Activated naive CD8-positive, alpha-beta T cell (primary cell): Measurements from ENCODE around the gene PHLPP1.

Source experiments
- H3K27ac Mint-ChIP-seq: one replicate; pipeline ENCODE4 v1.8.0; 2021; ENCODE audit warnings: mixed read lengths
- H3K27me3 Mint-ChIP-seq: one replicate; pipeline ENCODE4 v1.8.0; 2021; ENCODE audit warnings: mixed read lengths
- H3K36me3 Mint-ChIP-seq: one replicate; pipeline ENCODE4 v1.8.0; 2021; ENCODE audit warnings: mixed read lengths
- H3K4me1 Mint-ChIP-seq: one replicate; pipeline ENCODE4 v1.8.0; 2021; ENCODE audit warnings: low read depth, mixed read lengths
- H3K4me3 Mint-ChIP-seq: one replicate; pipeline ENCODE4 v1.8.0; 2021; ENCODE audit warnings: mild to moderate bottlenecking, mixed read lengths
- H3K9me3 Mint-ChIP-seq: one replicate; pipeline ENCODE4 v1.8.0; 2021; ENCODE audit warnings: low read depth, mixed read lengths

PHLPP1 gene

DNA sequence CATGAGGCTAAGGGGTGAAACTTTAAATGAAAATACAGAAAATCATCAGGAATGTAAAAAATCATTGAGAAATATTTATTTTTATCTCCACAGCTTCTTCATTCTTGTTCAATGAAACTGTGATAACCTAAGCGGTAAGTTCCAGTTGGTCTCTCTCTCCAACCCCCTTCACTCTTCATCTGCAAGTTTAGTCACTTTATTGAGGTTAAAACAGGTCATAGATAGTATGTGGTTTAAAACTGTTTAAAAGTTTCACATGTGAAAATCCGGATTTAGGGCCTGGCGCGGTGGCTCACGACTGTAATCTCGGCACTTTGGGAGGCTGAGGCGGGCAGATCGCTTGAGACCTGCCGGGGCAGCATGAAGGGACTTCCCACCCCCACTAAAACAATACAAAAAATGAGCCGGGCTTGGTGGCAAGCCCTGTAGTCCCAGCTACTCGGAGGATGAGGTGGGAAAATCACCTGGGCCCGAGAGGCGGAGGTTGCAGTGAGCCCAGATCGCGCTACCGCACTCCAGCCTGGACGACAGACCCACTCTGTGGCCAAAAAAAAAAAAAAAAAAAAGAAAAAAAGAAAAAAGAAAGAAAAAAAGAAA lies 1.6 kb upstream of the PHLPP1 start:
- Mint-ChIP-seq H3K36me3 (no peaks in the 10 kb centered on the region), H3K27me3 (no peaks in the 10 kb centered on the region), H3K27ac (no peak overlapping the region), H3K4me1 (peaks cover 24% of the 10 kb centered on the region), H3K9me3 (no peaks in the 10 kb centered on the region), H3K4me3 (peak overlapping the region; percentile 89)

DNA sequence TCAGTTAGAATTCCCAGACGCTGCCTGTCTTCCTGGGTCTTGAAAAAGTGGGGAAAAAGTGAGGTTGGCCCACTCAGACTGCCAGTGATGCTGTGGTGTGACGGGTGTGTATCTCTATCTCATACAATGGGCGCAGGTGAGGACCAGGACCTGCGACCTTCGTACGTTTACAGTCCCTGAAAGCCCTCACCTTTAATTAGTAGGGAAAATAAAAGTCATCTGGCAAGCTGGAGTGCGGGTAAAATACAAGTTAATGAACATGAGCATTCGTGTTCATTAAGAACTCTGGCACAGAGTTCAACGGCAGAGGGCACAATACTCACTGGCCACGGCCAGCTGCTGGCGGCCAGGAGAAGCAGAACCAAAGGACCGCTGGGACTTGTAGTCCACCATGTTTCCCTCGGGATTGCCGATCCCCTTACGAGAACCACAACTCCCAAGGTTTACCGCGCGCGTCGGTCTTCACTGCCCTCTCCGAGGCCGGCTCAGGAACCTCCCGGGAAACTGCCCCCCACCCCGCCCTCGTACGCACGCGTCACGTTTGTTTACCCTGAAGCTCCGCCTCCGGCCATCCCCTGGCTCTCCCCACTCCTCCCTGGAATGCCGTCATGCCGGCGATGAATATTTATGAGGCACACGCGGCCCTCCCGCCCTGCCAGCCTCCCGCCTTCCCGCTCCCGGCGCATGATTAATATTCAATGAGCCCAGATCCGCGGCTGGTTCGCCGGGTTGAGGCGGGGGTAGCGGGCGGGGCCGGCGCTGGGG lies 488 bp upstream of the PHLPP1 start:
- H3K27ac Mint-ChIP-seq: peak overlapping the region; percentile 76
- peaks cover 33% of the 10 kb centered on the region for H3K4me1 Mint-ChIP-seq
- H3K9me3 Mint-ChIP-seq: no peaks in the 10 kb centered on the region
- no peaks in the 10 kb centered on the region for H3K36me3 Mint-ChIP-seq
- peak overlapping the region; percentile 89 for H3K4me3 Mint-ChIP-seq
- no peaks in the 10 kb centered on the region for H3K27me3 Mint-ChIP-seq

DNA sequence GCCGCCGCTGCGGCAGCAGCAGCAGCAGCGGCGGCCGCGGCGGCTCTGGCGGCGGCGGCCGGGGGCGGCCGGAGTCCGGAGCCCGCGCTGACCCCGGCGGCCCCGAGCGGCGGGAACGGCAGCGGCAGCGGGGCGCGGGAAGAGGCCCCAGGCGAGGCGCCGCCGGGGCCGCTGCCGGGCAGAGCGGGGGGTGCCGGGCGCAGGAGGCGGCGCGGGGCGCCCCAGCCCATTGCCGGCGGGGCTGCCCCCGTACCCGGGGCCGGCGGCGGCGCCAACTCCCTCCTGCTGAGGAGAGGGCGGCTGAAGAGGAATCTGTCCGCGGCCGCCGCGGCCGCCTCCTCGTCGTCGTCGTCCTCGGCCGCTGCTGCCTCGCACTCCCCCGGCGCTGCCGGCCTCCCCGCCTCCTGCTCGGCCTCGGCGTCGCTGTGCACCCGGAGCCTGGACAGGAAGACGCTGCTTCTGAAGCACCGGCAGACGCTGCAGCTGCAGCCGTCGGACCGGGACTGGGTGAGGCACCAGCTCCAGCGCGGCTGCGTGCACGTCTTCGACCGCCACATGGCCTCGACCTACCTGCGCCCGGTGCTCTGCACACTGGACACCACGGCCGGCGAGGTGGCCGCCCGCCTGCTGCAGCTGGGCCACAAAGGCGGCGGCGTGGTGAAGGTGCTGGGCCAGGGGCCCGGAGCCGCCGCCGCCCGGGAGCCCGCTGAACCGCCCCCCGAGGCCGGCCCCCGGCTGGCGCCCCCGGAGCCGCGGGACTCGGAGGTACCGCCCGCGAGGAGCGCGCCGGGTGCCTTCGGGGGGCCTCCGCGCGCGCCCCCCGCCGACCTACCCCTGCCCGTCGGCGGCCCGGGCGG lies 646 bp downstream of the PHLPP1 start:
- no peaks in the 10 kb centered on the region for H3K27me3 Mint-ChIP-seq
- H3K27ac Mint-ChIP-seq: no peak overlapping the region
- H3K36me3 Mint-ChIP-seq: no peaks in the 10 kb centered on the region
- no peaks in the 10 kb centered on the region for H3K9me3 Mint-ChIP-seq
- H3K4me3 Mint-ChIP-seq: peak overlapping the region; percentile 65
- H3K4me1 Mint-ChIP-seq: peaks cover 42% of the 10 kb centered on the region

DNA sequence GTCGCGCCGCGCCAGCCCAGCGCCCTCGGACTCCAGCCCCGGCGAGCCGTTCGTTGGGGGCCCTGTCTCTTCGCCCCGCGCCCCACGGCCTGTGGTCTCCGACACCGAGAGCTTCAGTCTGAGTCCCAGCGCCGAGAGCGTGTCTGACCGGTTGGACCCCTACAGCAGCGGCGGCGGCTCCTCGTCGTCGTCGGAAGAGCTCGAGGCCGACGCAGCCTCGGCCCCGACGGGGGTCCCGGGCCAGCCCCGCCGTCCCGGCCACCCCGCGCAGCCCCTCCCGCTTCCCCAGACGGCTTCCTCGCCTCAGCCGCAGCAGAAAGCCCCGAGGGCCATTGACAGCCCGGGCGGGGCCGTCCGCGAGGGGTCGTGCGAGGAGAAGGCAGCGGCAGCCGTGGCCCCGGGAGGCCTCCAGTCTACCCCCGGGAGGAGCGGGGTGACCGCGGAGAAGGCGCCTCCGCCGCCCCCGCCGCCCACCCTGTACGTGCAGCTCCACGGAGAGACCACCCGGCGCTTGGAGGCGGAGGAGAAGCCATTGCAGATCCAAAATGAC lies 1.4 kb downstream of the PHLPP1 start:
- Mint-ChIP-seq H3K9me3 (no peaks in the 10 kb centered on the region), H3K4me1 (peaks cover 46% of the 10 kb centered on the region), H3K4me3 (peak overlapping the region; percentile 87), H3K27me3 (no peaks in the 10 kb centered on the region), H3K36me3 (no peaks in the 10 kb centered on the region), H3K27ac (no peak overlapping the region)

DNA sequence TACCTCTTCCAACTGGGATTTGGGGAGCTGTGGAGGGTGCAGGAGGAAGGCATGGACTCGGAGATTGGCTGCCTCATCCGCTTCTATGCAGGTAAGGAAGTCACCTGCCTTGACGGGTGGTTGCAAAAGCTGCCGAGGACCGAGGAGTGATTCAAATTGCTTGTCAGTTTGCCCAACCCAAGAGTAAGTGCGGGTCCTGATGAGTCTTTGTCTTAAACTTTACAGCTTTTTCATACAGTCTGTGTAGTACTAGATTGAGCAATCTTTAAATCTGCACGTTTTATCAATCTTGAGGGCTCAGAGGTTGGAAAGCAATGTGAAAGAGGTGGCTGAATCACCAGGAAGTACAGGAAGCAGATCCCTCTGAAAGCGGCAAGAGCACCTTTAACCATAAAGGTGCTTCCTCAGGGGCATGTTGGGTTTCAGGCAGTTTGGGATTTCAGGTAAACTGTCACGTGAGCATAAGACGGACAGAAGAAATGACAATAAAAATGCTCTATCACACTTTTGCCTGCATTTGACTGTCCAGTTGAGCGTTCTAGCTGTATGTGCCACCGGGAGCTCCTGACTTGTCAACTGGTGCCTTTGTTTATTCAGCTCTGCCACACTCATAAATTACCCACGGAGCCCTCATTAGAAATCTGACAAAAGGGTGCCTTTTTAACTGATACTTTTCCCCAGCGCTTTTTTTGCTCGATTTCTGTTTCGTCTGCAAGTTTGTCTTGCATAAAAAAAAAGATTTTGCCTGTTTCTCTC lies 2.0 kb downstream of the PHLPP1 start:
- no peaks in the 10 kb centered on the region for H3K36me3 Mint-ChIP-seq
- no peaks in the 10 kb centered on the region for H3K27me3 Mint-ChIP-seq
- H3K4me1 Mint-ChIP-seq: peaks cover 46% of the 10 kb centered on the region
- no peaks in the 10 kb centered on the region for H3K9me3 Mint-ChIP-seq
- H3K4me3 Mint-ChIP-seq: peak overlapping the region; percentile 87
- peak overlapping the region; percentile 83 for H3K27ac Mint-ChIP-seq

DNA sequence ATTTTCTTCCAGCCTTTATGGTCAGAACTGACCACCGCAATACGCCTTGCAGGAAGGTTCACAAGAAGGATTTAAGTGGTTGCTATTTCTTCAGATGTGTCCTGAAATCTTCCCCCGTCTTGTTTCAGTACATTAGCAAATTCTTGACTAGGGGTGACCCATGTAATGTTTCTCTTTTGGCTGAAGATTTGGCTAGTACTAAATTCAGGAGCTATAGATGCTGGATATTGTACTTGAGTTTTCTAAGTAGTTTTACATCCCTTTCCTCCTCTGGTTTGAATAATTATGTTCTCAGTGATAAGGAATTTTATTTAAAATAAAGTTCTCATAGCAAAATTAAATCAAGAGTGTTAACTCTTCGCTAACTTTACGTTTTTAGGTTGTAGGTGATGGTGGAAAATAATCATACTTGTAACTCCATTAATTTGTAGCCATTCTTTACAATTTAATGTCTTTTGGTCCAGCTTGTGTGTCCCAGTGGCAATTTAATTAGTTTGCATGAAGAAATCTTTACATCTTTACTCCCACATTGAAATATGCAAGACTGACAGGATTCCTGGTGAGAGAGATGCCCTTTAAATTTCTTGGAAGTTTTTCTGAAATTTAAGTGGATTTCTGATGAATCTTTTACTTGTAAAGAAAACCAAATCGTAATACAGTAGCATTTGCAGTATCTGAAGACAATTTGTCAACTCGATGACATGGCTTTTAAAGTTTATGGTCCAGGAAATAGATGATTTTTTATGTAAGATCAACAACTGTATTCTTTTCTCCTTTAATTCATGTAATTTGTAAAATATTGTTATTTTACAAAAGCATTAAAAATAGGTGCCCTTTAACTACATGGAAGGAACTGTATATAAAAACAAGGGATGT lies 2.8 kb downstream of the PHLPP1 start:
- peak overlapping the region; percentile 87 for H3K4me3 Mint-ChIP-seq
- H3K36me3 Mint-ChIP-seq: no peaks in the 10 kb centered on the region
- no peaks in the 10 kb centered on the region for H3K27me3 Mint-ChIP-seq
- H3K4me1 Mint-ChIP-seq: peaks cover 46% of the 10 kb centered on the region
- no peaks in the 10 kb centered on the region for H3K9me3 Mint-ChIP-seq
- H3K27ac Mint-ChIP-seq: peak overlapping the region; percentile 83

DNA sequence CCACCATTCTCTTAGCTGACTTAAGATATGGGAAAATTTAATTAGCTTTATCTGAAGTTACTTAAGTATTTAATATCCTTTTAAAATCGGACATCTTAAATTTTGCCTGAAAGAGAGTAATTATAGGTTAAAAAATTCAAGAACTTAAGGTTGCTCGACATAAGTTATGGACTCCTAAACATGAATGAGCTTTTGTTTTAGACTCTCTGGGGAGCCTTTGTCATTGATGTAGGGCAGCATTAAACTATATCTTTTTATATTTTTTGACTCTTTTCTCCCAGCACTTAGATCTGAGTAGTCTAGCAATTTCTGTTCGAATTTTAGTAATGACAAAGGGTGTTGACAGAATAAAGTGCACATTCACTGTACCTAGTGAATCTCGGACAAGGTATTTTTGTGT lies 4.7 kb downstream of the PHLPP1 start:
- H3K36me3 Mint-ChIP-seq: no peaks in the 10 kb centered on the region
- no peak overlapping the region for H3K4me3 Mint-ChIP-seq
- H3K27me3 Mint-ChIP-seq: no peaks in the 10 kb centered on the region
- H3K9me3 Mint-ChIP-seq: no peaks in the 10 kb centered on the region
- H3K4me1 Mint-ChIP-seq: peaks cover 39% of the 10 kb centered on the region
- no peak overlapping the region for H3K27ac Mint-ChIP-seq

DNA sequence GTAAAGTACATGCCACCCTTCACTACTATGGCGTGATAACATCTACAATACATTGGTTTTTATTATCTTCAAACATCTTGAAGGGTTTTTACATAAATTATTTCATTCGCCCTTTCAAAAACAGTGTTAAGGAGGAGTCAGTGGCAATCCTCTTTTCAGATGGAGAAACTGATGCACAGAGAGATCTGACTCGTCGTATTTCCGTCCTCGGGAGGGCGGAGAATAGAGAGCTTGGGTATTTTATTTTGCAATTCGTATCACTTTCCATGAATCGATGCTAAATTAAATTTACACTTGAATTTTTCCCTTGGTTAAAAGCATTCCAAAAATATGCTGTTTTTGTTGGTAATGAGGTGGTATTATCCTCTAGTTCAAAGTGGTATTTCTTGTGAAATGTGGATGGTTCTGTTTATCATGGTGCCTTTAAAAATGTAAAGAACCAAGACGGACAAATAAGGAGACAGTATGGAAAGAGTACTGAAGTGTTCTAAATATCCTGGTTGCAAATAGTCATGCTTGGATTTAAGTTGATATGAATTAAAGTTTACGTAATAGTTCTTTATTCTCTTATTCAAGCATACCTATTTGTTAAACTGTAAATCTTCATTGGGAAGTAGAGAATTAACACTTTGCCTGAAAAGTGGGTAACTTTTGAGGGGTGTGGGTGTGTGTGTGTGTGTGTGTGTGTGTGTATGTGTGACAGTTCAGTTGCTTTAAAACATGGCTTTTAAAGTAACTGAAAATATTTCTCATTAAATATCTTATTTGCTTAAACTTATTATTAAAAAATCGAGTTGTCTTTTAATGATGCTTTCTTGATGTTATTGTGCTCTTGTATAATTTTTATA lies 5.6 kb downstream of the PHLPP1 start:
- H3K9me3 Mint-ChIP-seq: no peaks in the 10 kb centered on the region
- H3K27ac Mint-ChIP-seq: no peak overlapping the region
- H3K4me1 Mint-ChIP-seq: peaks cover 39% of the 10 kb centered on the region
- H3K27me3 Mint-ChIP-seq: no peaks in the 10 kb centered on the region
- H3K4me3 Mint-ChIP-seq: no peak overlapping the region
- no peaks in the 10 kb centered on the region for H3K36me3 Mint-ChIP-seq

DNA sequence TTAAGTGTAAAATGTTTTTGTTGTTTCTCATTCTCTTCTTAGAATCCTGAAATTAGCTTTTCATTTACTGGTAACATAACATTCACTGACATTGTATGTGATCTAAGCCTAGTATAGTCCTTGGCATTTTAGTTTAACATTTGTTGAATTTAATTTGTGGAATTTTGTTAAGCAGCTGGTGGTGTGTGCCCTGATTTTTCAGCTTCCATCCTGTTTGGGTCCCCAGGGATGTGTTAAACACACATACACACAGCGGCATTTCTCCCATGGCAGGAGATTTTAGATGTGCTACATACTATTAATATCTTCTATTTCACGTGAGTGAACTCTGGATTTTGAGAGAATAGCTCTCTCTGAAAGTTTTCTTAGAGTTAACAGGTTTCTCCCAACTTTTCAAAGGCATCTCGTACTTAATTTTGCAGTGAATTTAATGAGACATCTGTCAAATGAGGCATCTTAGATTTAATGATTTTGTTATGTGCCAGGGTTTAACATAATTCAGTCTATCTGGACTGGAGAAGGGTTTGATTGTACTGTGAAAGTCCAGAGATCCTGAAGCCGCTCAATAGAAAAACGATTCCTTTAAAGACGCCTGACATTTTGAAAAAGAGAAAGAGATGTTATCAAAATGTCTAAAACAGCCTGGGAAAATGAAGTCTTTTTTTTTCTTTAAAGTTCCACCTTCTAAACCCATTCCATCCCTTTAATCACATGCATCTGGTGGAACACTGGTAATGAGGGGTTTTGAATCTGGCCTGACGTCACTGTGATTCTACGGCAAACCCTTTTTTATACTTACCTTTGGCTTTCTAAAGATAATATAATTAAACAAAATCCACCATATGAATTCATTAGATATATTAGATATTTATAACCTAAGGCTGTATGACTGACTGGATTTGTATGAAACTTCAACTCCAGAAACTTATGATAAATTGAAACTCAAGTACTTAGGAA lies 6.8 kb downstream of the PHLPP1 start:
- no peaks in the 10 kb centered on the region for H3K36me3 Mint-ChIP-seq
- H3K27me3 Mint-ChIP-seq: no peaks in the 10 kb centered on the region
- no peak overlapping the region for H3K4me3 Mint-ChIP-seq
- H3K4me1 Mint-ChIP-seq: peaks cover 38% of the 10 kb centered on the region
- no peak overlapping the region for H3K27ac Mint-ChIP-seq
- H3K9me3 Mint-ChIP-seq: no peaks in the 10 kb centered on the region

DNA sequence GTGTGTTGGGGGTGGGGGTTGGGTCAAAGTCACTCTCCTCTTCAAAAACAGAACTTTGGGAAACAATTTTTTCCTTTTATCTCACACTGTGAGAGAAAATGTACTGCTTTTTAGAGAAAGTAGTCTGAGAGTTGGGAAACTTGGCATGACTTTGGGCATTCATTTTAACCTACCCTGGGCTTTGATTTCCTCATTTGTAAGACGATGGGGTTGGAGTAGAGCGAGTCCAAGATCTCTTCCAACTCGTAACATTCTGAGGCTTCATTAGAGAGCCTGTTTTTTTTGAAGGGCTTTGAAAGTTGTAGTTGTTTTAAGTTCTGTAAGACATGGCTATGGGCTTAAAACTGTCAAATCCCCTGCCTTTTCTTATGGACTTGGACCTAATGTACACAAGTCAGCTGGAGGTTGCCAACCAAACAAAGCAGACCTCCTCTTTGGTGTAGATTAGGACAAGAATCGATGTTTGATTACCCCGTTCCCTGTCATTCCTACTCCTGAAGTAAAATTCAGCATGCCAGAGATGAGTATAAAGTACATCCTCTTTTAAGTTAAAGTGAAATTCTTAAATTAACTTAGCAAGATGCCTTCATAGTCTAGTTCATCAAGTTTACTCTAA lies 8.4 kb downstream of the PHLPP1 start:
- peaks cover 21% of the 10 kb centered on the region for H3K4me1 Mint-ChIP-seq
- H3K36me3 Mint-ChIP-seq: no peaks in the 10 kb centered on the region
- H3K27me3 Mint-ChIP-seq: no peaks in the 10 kb centered on the region
- H3K4me3 Mint-ChIP-seq: no peak overlapping the region
- no peaks in the 10 kb centered on the region for H3K9me3 Mint-ChIP-seq
- H3K27ac Mint-ChIP-seq: no peak overlapping the region

DNA sequence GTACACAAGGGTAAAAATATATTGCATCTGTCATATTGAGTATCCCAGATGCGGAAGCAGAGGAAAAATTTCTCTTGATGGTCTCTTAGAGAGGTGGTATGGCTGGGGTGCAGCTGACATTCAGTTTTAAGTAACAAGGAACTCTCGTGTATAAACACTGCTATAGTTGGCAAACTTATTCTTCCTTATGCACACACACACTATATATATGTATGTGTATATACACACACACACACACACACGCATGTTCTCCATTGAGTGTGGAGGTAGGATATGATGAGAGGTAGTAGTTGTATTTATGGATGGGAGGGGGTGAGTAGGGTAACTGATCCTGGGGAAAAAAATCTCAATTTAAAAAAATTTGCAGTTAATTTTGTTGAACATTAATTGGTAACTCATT lies 10.6 kb downstream of the PHLPP1 start:
- Mint-ChIP-seq H3K4me3 (no peak overlapping the region), H3K36me3 (peaks cover 2% of the 10 kb centered on the region), H3K27me3 (no peaks in the 10 kb centered on the region), H3K27ac (no peak overlapping the region), H3K4me1 (peaks cover 5% of the 10 kb centered on the region), H3K9me3 (no peaks in the 10 kb centered on the region)

DNA sequence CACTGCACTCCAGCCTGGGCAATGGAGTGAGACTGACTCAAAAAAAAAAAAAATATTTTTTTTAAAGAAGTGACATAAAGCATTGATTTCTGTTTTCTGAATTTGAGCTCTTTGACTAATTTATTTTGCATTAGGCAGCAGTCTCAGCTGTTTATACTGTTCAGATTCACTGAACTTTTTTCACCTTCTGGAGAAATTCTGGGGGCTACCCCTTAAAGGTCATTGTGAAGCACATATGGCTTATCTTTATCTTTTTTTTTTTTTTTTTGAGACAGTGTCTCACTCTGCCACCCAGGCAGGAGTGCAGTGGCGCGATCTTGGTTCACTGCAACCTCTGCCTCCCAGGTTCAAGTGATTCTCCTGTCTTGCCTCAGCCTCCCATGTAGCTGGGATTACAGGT lies 12.9 kb downstream of the PHLPP1 start:
- Mint-ChIP-seq H3K36me3 (peaks cover 12% of the 10 kb centered on the region), H3K9me3 (peaks cover 10% of the 10 kb centered on the region), H3K27ac (no peak overlapping the region), H3K27me3 (no peaks in the 10 kb centered on the region), H3K4me3 (no peak overlapping the region), H3K4me1 (no peaks in the 10 kb centered on the region)
